ENCODE measurements around the gene PWWP2B.

DNA sequence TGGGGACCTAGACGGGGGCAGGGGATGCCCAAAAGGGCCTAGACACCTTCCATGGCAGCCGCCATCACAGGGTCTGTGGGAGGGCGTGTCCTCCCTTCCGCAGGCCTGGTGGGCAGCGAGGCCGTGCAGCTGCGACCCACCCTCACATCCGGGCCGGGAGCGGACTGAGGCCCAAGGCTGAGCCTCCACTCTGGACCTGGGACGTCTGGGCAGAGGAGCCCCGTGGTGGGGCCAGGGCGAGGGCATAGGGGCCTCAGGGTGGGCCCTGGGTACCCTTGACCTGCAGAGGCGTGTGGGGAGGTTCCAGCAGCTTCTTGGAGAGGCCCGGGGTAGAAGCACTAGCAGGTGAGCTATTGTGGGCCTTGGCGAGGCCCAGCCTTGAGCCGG lies 49.2 kb downstream of the PWWP2B start:
- TF ChIP-seq, protein P1, sequence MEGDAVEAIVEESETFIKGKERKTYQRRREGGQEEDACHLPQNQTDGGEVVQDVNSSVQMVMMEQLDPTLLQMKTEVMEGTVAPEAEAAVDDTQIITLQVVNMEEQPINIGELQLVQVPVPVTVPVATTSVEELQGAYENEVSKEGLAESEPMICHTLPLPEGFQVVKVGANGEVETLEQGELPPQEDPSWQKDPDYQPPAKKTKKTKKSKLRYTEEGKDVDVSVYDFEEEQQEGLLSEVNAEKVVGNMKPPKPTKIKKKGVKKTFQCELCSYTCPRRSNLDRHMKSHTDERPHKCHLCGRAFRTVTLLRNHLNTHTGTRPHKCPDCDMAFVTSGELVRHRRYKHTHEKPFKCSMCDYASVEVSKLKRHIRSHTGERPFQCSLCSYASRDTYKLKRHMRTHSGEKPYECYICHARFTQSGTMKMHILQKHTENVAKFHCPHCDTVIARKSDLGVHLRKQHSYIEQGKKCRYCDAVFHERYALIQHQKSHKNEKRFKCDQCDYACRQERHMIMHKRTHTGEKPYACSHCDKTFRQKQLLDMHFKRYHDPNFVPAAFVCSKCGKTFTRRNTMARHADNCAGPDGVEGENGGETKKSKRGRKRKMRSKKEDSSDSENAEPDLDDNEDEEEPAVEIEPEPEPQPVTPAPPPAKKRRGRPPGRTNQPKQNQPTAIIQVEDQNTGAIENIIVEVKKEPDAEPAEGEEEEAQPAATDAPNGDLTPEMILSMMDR (IDR thresholded peaks at IDR 0.05): no peak
- TF ChIP-seq POLR2A (IDR thresholded peaks at IDR 0.05): no peak
